Measurements from ENCODE around the gene SLC26A4.
"Not testable (repeated sequence)": the region's sequence is repeated elsewhere in the genome, so short reads cannot be mapped to it uniquely, and the experiment has no call there.

SLC26A4 gene

GRCh38 chr7:107639070-107639469, 21.6 kb upstream of the SLC26A4 start:
- H3K9me3 Mint-ChIP-seq: not testable (repeated sequence)
- peak overlapping the region; percentile 75 for H3K4me3 Mint-ChIP-seq
- peaks cover 51% of the 10 kb centered on the region for H3K4me1 Mint-ChIP-seq

GRCh38 chr7:107641676-107642075, 19.0 kb upstream of the SLC26A4 start:
- peaks cover 12% of the 10 kb centered on the region for H3K36me3 Mint-ChIP-seq
- ATAC-seq (ENCODE audit: low read depth) (no peak), DNase-seq (ENCODE audit: low spot score in 2 of 2) (no peak)
- H3K9me3 Mint-ChIP-seq: peaks cover 3% of the 10 kb centered on the region
- H3K27ac Mint-ChIP-seq: peak overlapping the region; percentile 58
- H3K4me1 Mint-ChIP-seq: peaks cover 50% of the 10 kb centered on the region
- no peak overlapping the region for H3K4me3 Mint-ChIP-seq
- H3K27me3 Mint-ChIP-seq: no peaks in the 10 kb centered on the region

More at GRCh38 chr7:107639070-107639469, 21.6 kb upstream of the SLC26A4 start:
- not testable (repeated sequence) for ATAC-seq (ENCODE audit: low read depth); H3K27me3 Mint-ChIP-seq; H3K36me3 Mint-ChIP-seq; DNase-seq (ENCODE audit: low spot score in 2 of 2)
- H3K27ac Mint-ChIP-seq: peak overlapping the region; percentile 98

GRCh38 chr7:107642501-107642900, 18.1 kb upstream of the SLC26A4 start:
- peaks cover 3% of the 10 kb centered on the region for H3K9me3 Mint-ChIP-seq
- H3K4me1 Mint-ChIP-seq: peaks cover 50% of the 10 kb centered on the region
- peaks cover 12% of the 10 kb centered on the region for H3K36me3 Mint-ChIP-seq
- H3K4me3 Mint-ChIP-seq: no peak overlapping the region
- DNase-seq (ENCODE audit: low spot score in 2 of 2) (no peak), ATAC-seq (ENCODE audit: low read depth) (no peak)
- no peak overlapping the region for H3K27ac Mint-ChIP-seq
- H3K27me3 Mint-ChIP-seq: no peaks in the 10 kb centered on the region

- no peak for DNase-seq (ENCODE audit: low spot score in 2 of 2)
Observed at GRCh38 chr7:107643407-107643806, 17.2 kb upstream of the SLC26A4 start.

GRCh38 chr7:107643938-107644308, 16.7 kb upstream of the SLC26A4 start:
- ATAC-seq (ENCODE audit: low read depth): no peak
- Mint-ChIP-seq H3K9me3 (peaks cover 3% of the 10 kb centered on the region), H3K36me3 (peaks cover 8% of the 10 kb centered on the region), H3K4me3 (peak overlapping the region; percentile 14), H3K4me1 (peaks cover 36% of the 10 kb centered on the region), H3K27me3 (no peaks in the 10 kb centered on the region), H3K27ac (no peak overlapping the region)
- no peak for DNase-seq (ENCODE audit: low spot score in 2 of 2)

More at GRCh38 chr7:107643407-107643806, 17.2 kb upstream of the SLC26A4 start:
- ATAC-seq (ENCODE audit: low read depth): no peak
- Mint-ChIP-seq H3K4me1 (peaks cover 41% of the 10 kb centered on the region), H3K36me3 (peaks cover 10% of the 10 kb centered on the region), H3K4me3 (no peak overlapping the region), H3K27me3 (no peaks in the 10 kb centered on the region), H3K27ac (no peak overlapping the region), H3K9me3 (peaks cover 3% of the 10 kb centered on the region)

GRCh38 chr7:107644309-107644974, 16.2 kb upstream of the SLC26A4 start:
- no peaks in the 10 kb centered on the region for H3K27me3 Mint-ChIP-seq

GRCh38 chr7:107652642-107653041, 8.0 kb upstream of the SLC26A4 start:
- Mint-ChIP-seq H3K36me3 (no peaks in the 10 kb centered on the region), H3K27me3 (peaks cover 2% of the 10 kb centered on the region), H3K4me3 (no peak overlapping the region), H3K4me1 (peaks cover 2% of the 10 kb centered on the region), H3K9me3 (no peaks in the 10 kb centered on the region), H3K27ac (no peak overlapping the region)
- ATAC-seq (ENCODE audit: low read depth) (no peak), DNase-seq (ENCODE audit: low spot score in 2 of 2) (no peak)

More at GRCh38 chr7:107644309-107644974, 16.2 kb upstream of the SLC26A4 start:
- peak overlapping the region; percentile 14 for H3K4me3 Mint-ChIP-seq
- no peak for ATAC-seq (ENCODE audit: low read depth)
- no peak for DNase-seq (ENCODE audit: low spot score in 2 of 2)
- H3K4me1 Mint-ChIP-seq: peaks cover 31% of the 10 kb centered on the region
- H3K36me3 Mint-ChIP-seq: peaks cover 8% of the 10 kb centered on the region
- no peak overlapping the region for H3K27ac Mint-ChIP-seq
- H3K9me3 Mint-ChIP-seq: peaks cover 3% of the 10 kb centered on the region

- DNase-seq (ENCODE audit: low spot score in 2 of 2): no peak
- no peak overlapping the region for H3K4me3 Mint-ChIP-seq
- no peak overlapping the region for H3K27ac Mint-ChIP-seq
- H3K36me3 Mint-ChIP-seq: no peaks in the 10 kb centered on the region
- peaks cover 20% of the 10 kb centered on the region for H3K4me1 Mint-ChIP-seq
- no peaks in the 10 kb centered on the region for H3K9me3 Mint-ChIP-seq
- H3K27me3 Mint-ChIP-seq: peaks cover 2% of the 10 kb centered on the region
- ATAC-seq (ENCODE audit: low read depth): no peak
Observed at GRCh38 chr7:107658467-107658866, 2.2 kb upstream of the SLC26A4 start.

GRCh38 chr7:107659666-107660065, 962 bp upstream of the SLC26A4 start:
- peaks cover 2% of the 10 kb centered on the region for H3K27me3 Mint-ChIP-seq
- H3K4me1 Mint-ChIP-seq: peaks cover 20% of the 10 kb centered on the region
- DNase-seq (ENCODE audit: low spot score in 2 of 2) (peak in 1 of 2 donors; percentile 26), ATAC-seq (ENCODE audit: low read depth) (peak; percentile 57)
- H3K36me3 Mint-ChIP-seq: no peaks in the 10 kb centered on the region
- H3K9me3 Mint-ChIP-seq: no peaks in the 10 kb centered on the region
- peak overlapping the region; percentile 95 for H3K4me3 Mint-ChIP-seq
- H3K27ac Mint-ChIP-seq: no peak overlapping the region

GRCh38 chr7:107661081-107661864, 645 bp downstream of the SLC26A4 start:
- peaks cover 17% of the 10 kb centered on the region for H3K4me1 Mint-ChIP-seq
- DNase-seq (ENCODE audit: low spot score in 2 of 2) (peak; percentile 53 to 61), ATAC-seq (ENCODE audit: low read depth) (peak; percentile 75)
- H3K36me3 Mint-ChIP-seq: no peaks in the 10 kb centered on the region
- no peaks in the 10 kb centered on the region for H3K9me3 Mint-ChIP-seq
- H3K27me3 Mint-ChIP-seq: no peaks in the 10 kb centered on the region
- H3K4me3 Mint-ChIP-seq: peak overlapping the region; percentile 95
- peak overlapping the region; percentile 50 for H3K27ac Mint-ChIP-seq

GRCh38 chr7:107661865-107662379, 1.3 kb downstream of the SLC26A4 start:
- DNase-seq (ENCODE audit: low spot score in 2 of 2) (no peak), ATAC-seq (ENCODE audit: low read depth) (no peak)
- Mint-ChIP-seq H3K27ac (peak overlapping the region; percentile 50), H3K4me3 (peak overlapping the region; percentile 95), H3K4me1 (peaks cover 17% of the 10 kb centered on the region), H3K36me3 (no peaks in the 10 kb centered on the region), H3K9me3 (no peaks in the 10 kb centered on the region), H3K27me3 (no peaks in the 10 kb centered on the region)

- H3K27me3 Mint-ChIP-seq: no peaks in the 10 kb centered on the region
- H3K4me1 Mint-ChIP-seq: peaks cover 17% of the 10 kb centered on the region
- H3K4me3 Mint-ChIP-seq: no peak overlapping the region
- no peaks in the 10 kb centered on the region for H3K36me3 Mint-ChIP-seq
- no peak for DNase-seq (ENCODE audit: low spot score in 2 of 2)
- H3K9me3 Mint-ChIP-seq: no peaks in the 10 kb centered on the region
- H3K27ac Mint-ChIP-seq: no peak overlapping the region
- ATAC-seq (ENCODE audit: low read depth): no peak
Observed at GRCh38 chr7:107663196-107663595, 2.6 kb downstream of the SLC26A4 start.

- ATAC-seq (ENCODE audit: low read depth) (no peak), DNase-seq (ENCODE audit: low spot score in 2 of 2) (no peak)
- Mint-ChIP-seq H3K27ac (no peak overlapping the region), H3K4me3 (no peak overlapping the region), H3K36me3 (no peaks in the 10 kb centered on the region), H3K4me1 (peaks cover 5% of the 10 kb centered on the region), H3K9me3 (no peaks in the 10 kb centered on the region), H3K27me3 (no peaks in the 10 kb centered on the region)
Observed at GRCh38 chr7:107666790-107667189, 6.2 kb downstream of the SLC26A4 start.

- ATAC-seq (ENCODE audit: low read depth): no peak
Observed at GRCh38 chr7:107667341-107667740, 6.7 kb downstream of the SLC26A4 start.

More at GRCh38 chr7:107667341-107667740, 6.7 kb downstream of the SLC26A4 start:
- Mint-ChIP-seq H3K4me3 (no peak overlapping the region), H3K27me3 (no peaks in the 10 kb centered on the region), H3K9me3 (no peaks in the 10 kb centered on the region), H3K4me1 (peaks cover 5% of the 10 kb centered on the region), H3K36me3 (no peaks in the 10 kb centered on the region), H3K27ac (no peak overlapping the region)
- DNase-seq (ENCODE audit: low spot score in 2 of 2): no peak
